ENCODE results near the gene PRKG2.

DNA sequence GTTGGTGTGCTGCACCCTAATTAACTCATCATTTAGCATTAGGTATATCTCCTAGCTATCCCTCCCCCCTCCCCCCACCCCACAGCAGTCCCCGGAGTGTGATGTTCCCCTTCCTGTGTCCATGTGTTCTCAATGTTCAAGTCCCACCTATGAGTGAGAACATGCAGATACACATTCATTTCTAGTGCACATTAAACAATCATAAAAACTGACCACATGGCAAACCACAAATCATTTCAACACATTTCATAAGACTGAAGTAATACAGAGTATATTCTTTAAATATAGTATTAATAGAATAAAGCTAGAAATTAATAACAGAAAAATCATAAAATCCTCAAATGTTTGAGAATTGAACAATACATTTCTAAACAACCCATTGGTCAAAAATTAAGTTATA, 34.1 kb downstream of the PRKG2 start:
- TF ChIP-seq FOXP2 (optimal IDR thresholded peaks at IDR 0.05; ENCODE audit: control extremely low read depth, extremely low read length, insufficient read depth) = no peak
- TF ChIP-seq POLR2AphosphoS5 (IDR thresholded peaks at IDR 0.05; ENCODE audit: borderline replicate concordance, low read depth, low read length) = no peak

All from SK-N-MC (cell line).